NCI-H748 (cell line): ENCODE measurements around the gene PAEP.

Experiments used
- DNase-seq: peaks from one replicate; lab custom pipeline; 2025; ENCODE audit not compliant: unreplicated experiment; lab: John Stamatoyannopoulos, UW

Gene PAEP

GRCh38 chr9:135612981-135613910, 51.7 kb downstream of the PAEP start:
- DNase-seq, result no peak

- DNase-seq, result no peak
Observed at GRCh38 chr9:135613946-135614805, 52.6 kb downstream of the PAEP start.

GRCh38 chr9:135614821-135615665, 53.5 kb downstream of the PAEP start:
- DNase-seq, result no peak

GRCh38 chr9:135615666-135616618, 54.4 kb downstream of the PAEP start:
- DNase-seq, result no peak
